Right atrium auricular region (tissue), 2 donors: ENCODE data around the gene OTUB1. TPM values are rescaled to one million over a fixed set of nuclear protein-coding genes. Genes with fewer than 3 reads are reported as not detected.

Experiments
- DNase-seq: peaks from one replicate; pipeline ENCODE4 v3.0.0-alpha.2; 2019; ENCODE audit warnings: low spot score
- H3K27ac ChIP-seq, 2 donors: fragments of 200-600 bp; sonication (generic); 1 replicate in 1 of 2; 2 replicates in 1 of 2; pipeline ENCODE4 v1.5.1; 2016 to 2019
- H3K27me3 ChIP-seq, 2 donors: fragments of 200-600 bp; sonication (generic); one replicate each; pipeline versions ENCODE4 v1.5.1 to v1.6.0; 2017 to 2019
- H3K36me3 ChIP-seq: fragments of 200-600 bp; sonication (generic); one replicate; pipeline ENCODE4 v1.5.1; 2016
- H3K4me1 ChIP-seq, 2 donors: fragments of 200-600 bp; sonication (generic); one replicate each; pipeline versions ENCODE4 v1.5.1 to v1.6.0; 2017 to 2019
- H3K4me3 ChIP-seq, 2 donors: fragments of 200-600 bp; sonication (generic); 1 replicate in 1 of 2; 2 replicates in 1 of 2; pipeline ENCODE4 v1.5.1; 2017 to 2019; ENCODE audit warnings: mild to moderate bottlenecking in 1 of 2, moderate library complexity in 1 of 2
- H3K9me3 ChIP-seq, 2 donors: fragments of 200-600 bp; sonication (generic); one replicate each; pipeline ENCODE4 v1.5.1; 2019
- total RNA-seq, 2 donors: library from RNA; depleted of rRNA; stranded (reverse); fragments of >200 nt; gene quantifications; one replicate each; pipeline ENCODE4 v1.1.0, GENCODE V29; 2016
- TF ChIP-seq, protein P1 (sequence below), 2 donors: fragments of 200-600 bp; sonication (generic); IDR thresholded peaks; one replicate each; pipeline ENCODE4 v1.5.1; 2019; ENCODE audit warnings: antibody characterized with exemption in 2 of 2

The OTUB1 gene
- total RNA-seq, 2 donors from 2014 or later: 55.9 to 57.1 TPM

DNA sequence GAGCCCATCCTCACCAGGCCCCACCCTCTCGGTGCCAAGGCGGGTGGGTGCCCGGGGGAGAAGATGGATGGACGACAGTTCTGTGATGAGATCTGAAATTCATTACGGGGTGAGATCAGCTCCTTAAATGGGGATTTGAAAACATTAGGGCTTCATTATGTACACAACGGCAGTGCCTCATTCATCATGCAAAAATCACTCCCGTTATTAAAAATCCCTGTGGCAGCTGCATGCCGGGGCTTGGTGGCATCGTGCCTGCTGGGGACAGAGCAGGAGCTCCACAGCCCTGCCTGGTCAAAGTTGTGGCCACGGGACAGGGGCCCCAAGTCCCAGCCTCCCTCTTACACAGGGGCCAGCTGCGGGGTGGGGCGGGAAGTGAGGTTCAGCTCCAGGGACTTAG is 20.2 kb downstream of the OTUB1 start:
- Histone ChIP-seq H3K27me3 (no peaks in the 10 kb centered on the region), H3K4me3 (no peak overlapping the region), H3K9me3 (no peaks in the 10 kb centered on the region), H3K36me3 (no peaks in the 10 kb centered on the region), H3K27ac (no peak overlapping the region), H3K4me1 (peaks cover 0 to 30% of the 10 kb centered on the region in 2 donors)
- TF ChIP-seq, protein P1, sequence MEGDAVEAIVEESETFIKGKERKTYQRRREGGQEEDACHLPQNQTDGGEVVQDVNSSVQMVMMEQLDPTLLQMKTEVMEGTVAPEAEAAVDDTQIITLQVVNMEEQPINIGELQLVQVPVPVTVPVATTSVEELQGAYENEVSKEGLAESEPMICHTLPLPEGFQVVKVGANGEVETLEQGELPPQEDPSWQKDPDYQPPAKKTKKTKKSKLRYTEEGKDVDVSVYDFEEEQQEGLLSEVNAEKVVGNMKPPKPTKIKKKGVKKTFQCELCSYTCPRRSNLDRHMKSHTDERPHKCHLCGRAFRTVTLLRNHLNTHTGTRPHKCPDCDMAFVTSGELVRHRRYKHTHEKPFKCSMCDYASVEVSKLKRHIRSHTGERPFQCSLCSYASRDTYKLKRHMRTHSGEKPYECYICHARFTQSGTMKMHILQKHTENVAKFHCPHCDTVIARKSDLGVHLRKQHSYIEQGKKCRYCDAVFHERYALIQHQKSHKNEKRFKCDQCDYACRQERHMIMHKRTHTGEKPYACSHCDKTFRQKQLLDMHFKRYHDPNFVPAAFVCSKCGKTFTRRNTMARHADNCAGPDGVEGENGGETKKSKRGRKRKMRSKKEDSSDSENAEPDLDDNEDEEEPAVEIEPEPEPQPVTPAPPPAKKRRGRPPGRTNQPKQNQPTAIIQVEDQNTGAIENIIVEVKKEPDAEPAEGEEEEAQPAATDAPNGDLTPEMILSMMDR (IDR thresholded peaks at IDR 0.05): no peak
- no peak for DNase-seq

GRCh38 chr11:64007160-64007628 is 21.0 kb downstream of the OTUB1 start:
- no peaks in the 10 kb centered on the region for H3K27me3 ChIP-seq
- DNase-seq: peak; percentile 61
- peak overlapping the region; percentile 38 to 58 for H3K27ac ChIP-seq

GRCh38 chr11:64007629-64008282 is 21.5 kb downstream of the OTUB1 start:
- H3K27me3 ChIP-seq: no peaks in the 10 kb centered on the region
- peaks cover 0 to 20% of the 10 kb centered on the region in 2 donors for H3K4me1 ChIP-seq
- no peaks in the 10 kb centered on the region for H3K9me3 ChIP-seq
- H3K4me3 ChIP-seq: peak overlapping the region; percentile 19 to 49
- peak overlapping the region; percentile 38 to 58 for H3K27ac ChIP-seq
- H3K36me3 ChIP-seq: no peaks in the 10 kb centered on the region
- DNase-seq: peak; percentile 85
- TF ChIP-seq, protein P1 (IDR thresholded peaks at IDR 0.05): no peak

More at GRCh38 chr11:64007160-64007628, 21.0 kb downstream of the OTUB1 start:
- Histone ChIP-seq H3K36me3 (no peaks in the 10 kb centered on the region), H3K9me3 (no peaks in the 10 kb centered on the region), H3K4me3 (peak overlapping the region; percentile 19 to 49), H3K4me1 (peaks cover 0 to 22% of the 10 kb centered on the region in 2 donors)
- TF ChIP-seq, protein P1 (IDR thresholded peaks at IDR 0.05): no peak

DNA sequence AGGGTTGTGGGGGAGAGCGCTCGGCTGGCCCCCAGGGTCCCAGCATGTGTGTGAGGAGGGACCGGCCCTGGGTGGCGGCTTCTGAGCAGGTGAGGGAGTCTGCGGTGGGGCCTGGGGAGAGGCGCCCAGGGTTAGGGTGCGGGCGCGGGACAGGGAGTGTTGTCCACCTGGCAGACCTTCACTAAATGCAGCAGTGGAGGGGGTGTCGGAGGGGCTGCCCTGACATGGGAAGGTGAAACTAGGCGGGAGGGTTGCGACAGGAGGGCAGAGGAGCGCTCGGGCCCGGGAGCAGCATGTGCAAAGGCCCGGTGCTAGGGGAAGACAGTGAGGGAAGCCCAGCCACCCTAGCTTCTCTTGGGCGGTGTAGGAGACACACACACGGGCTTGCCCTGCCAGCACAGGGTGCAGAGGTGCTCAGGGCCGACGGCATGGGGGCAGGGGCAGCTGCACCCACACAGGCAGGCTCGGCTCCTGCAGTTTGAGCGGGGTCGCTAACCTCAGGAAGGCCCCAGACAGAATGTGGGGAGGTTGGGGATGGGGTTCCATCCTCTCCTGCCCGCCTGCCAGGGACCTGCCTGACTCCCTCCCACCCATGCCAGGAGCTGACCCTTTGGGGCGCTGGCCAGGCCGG is 22.2 kb downstream of the OTUB1 start:
- H3K27me3 ChIP-seq: no peaks in the 10 kb centered on the region
- H3K36me3 ChIP-seq: no peaks in the 10 kb centered on the region
- H3K9me3 ChIP-seq: no peaks in the 10 kb centered on the region
- peak overlapping the region; percentile 38 to 58 for H3K27ac ChIP-seq
- no peak for DNase-seq
- TF ChIP-seq, protein P1 (IDR thresholded peaks at IDR 0.05): no peak
- peak overlapping the region; percentile 19 to 49 for H3K4me3 ChIP-seq
- peaks cover 0 to 20% of the 10 kb centered on the region in 2 donors for H3K4me1 ChIP-seq

GRCh38 chr11:64008914-64009633 is 22.8 kb downstream of the OTUB1 start:
- H3K4me1 ChIP-seq: peaks cover 0 to 20% of the 10 kb centered on the region in 2 donors

More at GRCh38 chr11:64008914-64009633, 22.8 kb downstream of the OTUB1 start:
- H3K36me3 ChIP-seq: no peaks in the 10 kb centered on the region
- H3K27ac ChIP-seq: no peak overlapping the region
- H3K27me3 ChIP-seq: no peaks in the 10 kb centered on the region
- TF ChIP-seq, protein P1 (IDR thresholded peaks at IDR 0.05): no peak
- H3K9me3 ChIP-seq: no peaks in the 10 kb centered on the region
- H3K4me3 ChIP-seq: no peak overlapping the region
- DNase-seq: no peak
